CD14-positive monocyte (primary cell): ENCODE measurements around the gene ARFGEF3. TPM values are rescaled to one million over a fixed set of nuclear protein-coding genes. Genes with fewer than 3 reads are reported as not detected.

ENCODE experiments used
- DNase-seq, 3 donors: peaks; one replicate each; pipeline ENCODE4 v3.0.0-alpha.2; 2011 to 2022
- H2AFZ ChIP-seq: 2 replicates; pipeline ENCODE4 v1.6.0; 2012; ENCODE audit warnings: mild to moderate bottlenecking, low read depth, low read length, inconsistent platforms; ENCODE audit not compliant: insufficient read depth, poor library complexity, severe bottlenecking
- H3K27ac ChIP-seq, 2 donors: 1 replicate in 1 of 2; 2 replicates in 1 of 2; pipeline ENCODE4 v1.5.1; 2012 to 2013; ENCODE audit warnings: low read length in 2 of 2, control low read depth in 1 of 2, inconsistent platforms in 1 of 2, low read depth in 1 of 2, mild to moderate bottlenecking in 1 of 2
- H3K27me3 ChIP-seq, 2 donors: one replicate each; pipeline versions ENCODE4 v1.6.0 to v1.6.1; 2011 to 2013; ENCODE audit warnings: low read length in 2 of 2; ENCODE audit not compliant: control insufficient read depth in 2 of 2, insufficient read depth in 2 of 2
- H3K36me3 ChIP-seq, 2 donors: replicated peaks in 1 of 2; 1 replicate in 1 of 2; 2 replicates in 1 of 2; pipeline versions ENCODE4 v1.5.1 to v1.6.1; 2012 to 2013; ENCODE audit warnings: low read length in 2 of 2, control low read depth in 1 of 2, inconsistent platforms in 1 of 2, mild to moderate bottlenecking in 1 of 2; ENCODE audit not compliant: insufficient read depth in 2 of 2, control insufficient read depth in 1 of 2
- H3K4me1 ChIP-seq, 2 donors: 1 replicate in 1 of 2; 2 replicates in 1 of 2; pipeline versions ENCODE4 v1.5.1 to v1.6.1; 2012 to 2013; ENCODE audit warnings: low read length in 2 of 2, control low read depth in 1 of 2, inconsistent platforms in 1 of 2, mild to moderate bottlenecking in 1 of 2, moderate library complexity in 1 of 2; ENCODE audit not compliant: insufficient read depth in 2 of 2, control insufficient read depth in 1 of 2
- H3K4me2 ChIP-seq: replicated peaks from 2 replicates; pipeline ENCODE3; 2012; ENCODE audit warnings: low read length, moderate library complexity, mild to moderate bottlenecking; ENCODE audit not compliant: poor library complexity, severe bottlenecking; ENCODE audit errors: extremely low read depth
- H3K4me3 ChIP-seq, 3 experiments: fragments of 200-600 bp in 1 of 3; sonication (generic) in 1 of 3; replicated peaks in 1 of 3; 1 replicate in 2 of 3; 2 replicates in 1 of 3; pipeline ENCODE4 v1.5.1; 2011 to 2013; ENCODE audit warnings: low read length in 3 of 3, mild to moderate bottlenecking in 3 of 3, control low read depth in 2 of 3, low read depth in 2 of 3, inconsistent platforms in 1 of 3, moderate library complexity in 1 of 3
- H3K79me2 ChIP-seq: 2 replicates; pipeline ENCODE4 v1.6.0; 2012; ENCODE audit warnings: mild to moderate bottlenecking, control low read depth, inconsistent platforms, low read length, moderate library complexity; ENCODE audit not compliant: insufficient read depth
- H3K9ac ChIP-seq: 2 replicates; pipeline ENCODE4 v1.6.0; 2017; ENCODE audit warnings: low read length, mild to moderate bottlenecking; ENCODE audit not compliant: insufficient read depth, poor library complexity, severe bottlenecking
- H3K9me3 ChIP-seq, 2 donors: replicated peaks in 1 of 2; 1 replicate in 1 of 2; 2 replicates in 1 of 2; pipeline versions ENCODE4 v1.5.1 to v1.6.1; 2012 to 2013; ENCODE audit warnings: low read length in 2 of 2, control low read depth in 1 of 2; ENCODE audit not compliant: control insufficient read depth in 1 of 2, insufficient read depth in 1 of 2
- H4K20me1 ChIP-seq: 2 replicates; pipeline ENCODE4 v1.6.0; 2012; ENCODE audit warnings: mild to moderate bottlenecking, low read length, control low read depth, moderate library complexity; ENCODE audit not compliant: insufficient read depth
- H3K27ac Mint-ChIP-seq, 7 donors: one replicate each; pipeline ENCODE4 v1.8.0; 2020; ENCODE audit warnings: mild to moderate bottlenecking in 7 of 7, mixed read lengths in 7 of 7, moderate library complexity in 6 of 7, inconsistent platforms in 2 of 7
- H3K27me3 Mint-ChIP-seq, 3 donors: one replicate each; pipeline ENCODE4 v1.8.0; 2021 to 2022; ENCODE audit warnings: low read depth in 3 of 3, mild to moderate bottlenecking in 3 of 3, mixed read lengths in 3 of 3, moderate library complexity in 3 of 3, inconsistent platforms in 1 of 3
- H3K36me3 Mint-ChIP-seq, 2 donors: one replicate each; pipeline ENCODE4 v1.8.0; 2020; ENCODE audit warnings: mixed read lengths in 2 of 2, inconsistent platforms in 1 of 2, mild to moderate bottlenecking in 1 of 2
- H3K4me1 Mint-ChIP-seq: one replicate; pipeline ENCODE4 v1.8.0; 2020; ENCODE audit warnings: mild to moderate bottlenecking, mixed read lengths
- H3K4me3 Mint-ChIP-seq, 2 donors: one replicate each; pipeline ENCODE4 v1.8.0; 2020; ENCODE audit warnings: mild to moderate bottlenecking in 2 of 2, mixed read lengths in 2 of 2, moderate library complexity in 1 of 2
- H3K9me3 Mint-ChIP-seq, 7 donors: one replicate each; pipeline ENCODE4 v1.8.0; 2020 to 2022; ENCODE audit warnings: mixed read lengths in 7 of 7, mild to moderate bottlenecking in 6 of 7, moderate library complexity in 6 of 7, inconsistent platforms in 2 of 7
- CTCF ChIP-seq: fragments of 200-600 bp; IDR thresholded peaks from one replicate; pipeline ENCODE4 v1.8.0; 2022; ENCODE audit warnings: antibody characterized with exemption, mild to moderate bottlenecking
- WGBS: methylation state at CpG from one replicate; pipeline ENCODE4 v1.1.5; 2013; ENCODE audit warnings: missing lambda C conversion rate; ENCODE audit not compliant: insufficient coverage; 5-methylcytosine and 5-hydroxymethylcytosine counted together
- intact Hi-C, 2 donors: fragments of 100-400 bp; cut with micrococcal nuclease; formaldehyde crosslinking; loops; one replicate each; pipeline versions ENCODE4 v1.15.0 to v1.15.1; 2023
- polyA plus RNA-seq, 3 donors: library from polyadenylated mRNA; depleted of rRNA in 1 of 3; unstranded in 2 of 3; stranded (reverse) in 1 of 3; fragments of 300-500 nt in 2 of 3; fragments of >200 nt in 1 of 3; fragmentation: Illumina TruSeq in 2 of 3; gene quantifications; 1 replicate in 2 of 3; 2 replicates in 1 of 3; pipeline ENCODE4 v1.2.3, GENCODE V29; 2012 to 2021

The ARFGEF3 gene
- polyA plus RNA-seq, 3 donors: not detected

GRCh38 chr6:138345565-138346285 lies 184.0 kb downstream of the ARFGEF3 start:
- H3K4me3 ChIP-seq: no peak overlapping the region
- H3K9ac ChIP-seq: no peak overlapping the region
- no peaks in the 10 kb centered on the region for H3K27me3 ChIP-seq
- H3K36me3 Mint-ChIP-seq: no peaks in the 10 kb centered on the region
- no peaks in the 10 kb centered on the region for H3K4me1 Mint-ChIP-seq
- no peak overlapping the region for H2AFZ ChIP-seq
- H3K4me2 ChIP-seq: no peak overlapping the region
- WGBS: no CpG with 5 or more reads among the region's 2 CpGs
- no peaks in the 10 kb centered on the region for H3K36me3 ChIP-seq
- intact Hi-C loops: no loop called here
- peaks cover 2 to 4% (median 2%) of the 10 kb centered on the region in 3 donors for H3K27me3 Mint-ChIP-seq
- H3K4me1 ChIP-seq: no peaks in the 10 kb centered on the region
- no peaks in the 10 kb centered on the region for H3K9me3 ChIP-seq
- no peaks in the 10 kb centered on the region for H3K79me2 ChIP-seq
- H4K20me1 ChIP-seq: no peaks in the 10 kb centered on the region
- no peak overlapping the region for H3K27ac Mint-ChIP-seq
- H3K4me3 Mint-ChIP-seq: no peak overlapping the region
- no peak for TF ChIP-seq CTCF
- H3K27ac ChIP-seq: no peak overlapping the region
- no peak for DNase-seq
- peaks cover 0 to 3% (median 0%) of the 10 kb centered on the region in 7 donors for H3K9me3 Mint-ChIP-seq

- Histone ChIP-seq H3K27me3 (no peaks in the 10 kb centered on the region), H3K4me2 (no peak overlapping the region), H3K4me1 (no peaks in the 10 kb centered on the region), H3K9ac (no peak overlapping the region), H3K9me3 (no peaks in the 10 kb centered on the region), H3K27ac (no peak overlapping the region), H2AFZ (no peak overlapping the region), H3K36me3 (no peaks in the 10 kb centered on the region), H3K4me3 (no peak overlapping the region), H3K79me2 (no peaks in the 10 kb centered on the region), H4K20me1 (no peaks in the 10 kb centered on the region)
- no CpG with 5 or more reads among the region's 2 CpGs for WGBS
- no peak for TF ChIP-seq CTCF
- no peak for DNase-seq
- Mint-ChIP-seq H3K4me1 (no peaks in the 10 kb centered on the region), H3K27me3 (peaks cover 2 to 4% (median 3%) of the 10 kb centered on the region in 3 donors), H3K9me3 (peaks cover 0 to 3% (median 0%) of the 10 kb centered on the region in 7 donors), H3K27ac (no peak overlapping the region), H3K36me3 (no peaks in the 10 kb centered on the region), H3K4me3 (no peak overlapping the region)
- intact Hi-C loops: no loop called here
Measured at GRCh38 chr6:138346302-138347195, 184.8 kb downstream of the ARFGEF3 start.
